SK-N-MC (cell line): Measurements from ENCODE around the gene SYT8.

Source experiments
- EZH2 ChIP-seq: fragments of 200-600 bp; sonication (generic); IDR thresholded peaks from one replicate; pipeline ENCODE4 v1.6.1; 2017; ENCODE audit warnings: antibody characterized with exemption
- FOXP2 ChIP-seq: optimal IDR thresholded peaks from 2 replicates; pipeline ENCODE3; 2011; ENCODE audit warnings: mild to moderate bottlenecking, moderate library complexity; ENCODE audit not compliant: insufficient read depth; ENCODE audit errors: extremely low read length, control extremely low read depth
- POLR2AphosphoS5 ChIP-seq: IDR thresholded peaks from 2 replicates; pipeline ENCODE4 v1.6.1; 2012; ENCODE audit warnings: mild to moderate bottlenecking, low read depth, low read length, borderline replicate concordance

DNA sequence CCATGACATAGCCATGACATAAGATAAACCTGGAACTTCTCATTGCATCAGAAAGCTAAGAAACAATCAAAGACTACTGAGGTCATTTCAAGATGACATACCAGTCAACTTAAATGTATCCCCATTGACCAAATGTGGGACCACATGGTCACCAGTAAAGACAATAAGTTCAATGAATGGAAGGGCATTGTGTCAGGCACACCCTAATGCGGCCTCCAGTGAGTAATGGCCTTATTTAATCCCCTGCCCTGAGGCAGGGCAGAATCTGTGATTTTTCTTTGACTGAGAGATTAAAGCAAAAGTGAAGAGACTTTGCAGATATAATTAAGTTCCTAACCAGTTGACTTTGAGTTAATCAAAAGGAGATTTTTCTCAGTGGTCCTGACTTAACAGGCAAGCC is 17.3 kb upstream of the SYT8 start:
- no peak for TF ChIP-seq POLR2AphosphoS5
- no peak for TF ChIP-seq EZH2
- TF ChIP-seq FOXP2, result no peak
